NB4 (cell line): Measurements from ENCODE around the gene METRN.

Experiments
- DNase-seq: peaks from one replicate; pipeline ENCODE4 v3.0.0; 2010; ENCODE audit warnings: low read depth
- H3K4me3 ChIP-seq: one replicate; pipeline ENCODE4 v1.5.1; 2011; ENCODE audit warnings: mild to moderate bottlenecking, low read depth, low read length, moderate library complexity
- MYC ChIP-seq: IDR thresholded peaks from 2 replicates; pipeline ENCODE4 v1.6.1; 2011; ENCODE audit warnings: low read depth, low read length
- POLR2A ChIP-seq: IDR thresholded peaks from 2 replicates; pipeline ENCODE4 v1.6.1; 2011; ENCODE audit warnings: mild to moderate bottlenecking; ENCODE audit not compliant: insufficient read length; ENCODE audit errors: extremely low read depth
- TF ChIP-seq, protein P1 (sequence below): IDR thresholded peaks from one replicate; pipeline ENCODE4 v1.5.1; 2012; ENCODE audit warnings: low read depth, low read length
- TF ChIP-seq, protein P2 (sequence below): IDR thresholded peaks from 2 replicates; pipeline ENCODE4 v1.6.1; 2011; ENCODE audit warnings: low read depth, low read length

The METRN gene

GRCh38 chr16:734208-734980, 19.5 kb downstream of the METRN start:
- DNase-seq: peak; percentile 1
- TF ChIP-seq MYC (no peak), POLR2A (no peak)
- TF ChIP-seq, protein P1, sequence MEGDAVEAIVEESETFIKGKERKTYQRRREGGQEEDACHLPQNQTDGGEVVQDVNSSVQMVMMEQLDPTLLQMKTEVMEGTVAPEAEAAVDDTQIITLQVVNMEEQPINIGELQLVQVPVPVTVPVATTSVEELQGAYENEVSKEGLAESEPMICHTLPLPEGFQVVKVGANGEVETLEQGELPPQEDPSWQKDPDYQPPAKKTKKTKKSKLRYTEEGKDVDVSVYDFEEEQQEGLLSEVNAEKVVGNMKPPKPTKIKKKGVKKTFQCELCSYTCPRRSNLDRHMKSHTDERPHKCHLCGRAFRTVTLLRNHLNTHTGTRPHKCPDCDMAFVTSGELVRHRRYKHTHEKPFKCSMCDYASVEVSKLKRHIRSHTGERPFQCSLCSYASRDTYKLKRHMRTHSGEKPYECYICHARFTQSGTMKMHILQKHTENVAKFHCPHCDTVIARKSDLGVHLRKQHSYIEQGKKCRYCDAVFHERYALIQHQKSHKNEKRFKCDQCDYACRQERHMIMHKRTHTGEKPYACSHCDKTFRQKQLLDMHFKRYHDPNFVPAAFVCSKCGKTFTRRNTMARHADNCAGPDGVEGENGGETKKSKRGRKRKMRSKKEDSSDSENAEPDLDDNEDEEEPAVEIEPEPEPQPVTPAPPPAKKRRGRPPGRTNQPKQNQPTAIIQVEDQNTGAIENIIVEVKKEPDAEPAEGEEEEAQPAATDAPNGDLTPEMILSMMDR: no peak
- TF ChIP-seq, protein P2, sequence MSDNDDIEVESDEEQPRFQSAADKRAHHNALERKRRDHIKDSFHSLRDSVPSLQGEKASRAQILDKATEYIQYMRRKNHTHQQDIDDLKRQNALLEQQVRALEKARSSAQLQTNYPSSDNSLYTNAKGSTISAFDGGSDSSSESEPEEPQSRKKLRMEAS: no peak
- H3K4me3 ChIP-seq: no peak overlapping the region

DNA sequence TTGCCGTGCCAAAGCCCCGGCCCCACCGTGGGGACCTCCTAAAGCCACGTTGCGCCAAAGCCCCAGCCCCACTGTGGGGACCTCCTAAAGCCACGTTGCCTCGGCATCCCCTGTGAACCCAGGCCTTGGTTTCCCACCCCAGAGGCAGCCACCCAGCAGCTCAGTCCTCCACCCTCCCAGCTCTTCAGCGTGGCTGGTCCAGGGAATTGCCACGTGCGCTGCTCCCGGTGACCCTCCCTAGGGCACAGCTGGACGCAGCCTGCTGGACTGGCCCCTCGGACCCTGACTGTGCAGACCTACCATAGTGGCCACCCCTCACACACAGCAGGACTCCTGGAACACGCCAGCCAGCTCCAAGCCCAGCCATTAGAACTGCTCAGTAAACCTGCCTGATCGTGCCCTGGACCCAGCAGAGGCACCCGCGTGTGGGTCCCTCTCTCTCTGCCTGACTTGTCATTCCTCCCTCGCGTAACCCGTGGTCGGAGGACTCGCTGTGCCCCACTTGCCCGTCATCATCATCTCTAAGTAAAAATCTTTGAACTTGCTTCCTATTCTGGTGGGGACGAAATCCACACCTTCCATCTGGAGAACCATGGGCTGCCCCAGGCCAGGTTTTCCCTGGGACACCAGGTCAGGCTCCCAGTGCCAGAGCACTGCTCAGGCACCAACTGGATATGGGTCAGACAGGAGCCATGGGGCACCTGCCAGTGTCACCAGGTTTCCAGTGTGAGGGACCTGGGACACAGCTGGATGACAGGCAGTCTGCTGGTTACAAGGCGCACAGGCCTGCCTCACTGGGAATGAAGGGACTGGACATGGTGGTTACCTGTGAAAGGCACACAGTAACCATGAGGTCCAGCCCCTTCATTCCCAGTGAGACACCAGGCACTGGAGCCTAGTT, 20.3 kb downstream of the METRN start:
- TF ChIP-seq, protein P2: no peak
- TF ChIP-seq POLR2A: no peak
- no peak for DNase-seq
- H3K4me3 ChIP-seq: no peak overlapping the region

- TF ChIP-seq, protein P1: no peak
- TF ChIP-seq MYC (no peak), POLR2A (no peak)
- TF ChIP-seq, protein P2: no peak
- H3K4me3 ChIP-seq: no peak overlapping the region
- DNase-seq: no peak
Observed at GRCh38 chr16:735982-736453, 21.1 kb downstream of the METRN start.

DNA sequence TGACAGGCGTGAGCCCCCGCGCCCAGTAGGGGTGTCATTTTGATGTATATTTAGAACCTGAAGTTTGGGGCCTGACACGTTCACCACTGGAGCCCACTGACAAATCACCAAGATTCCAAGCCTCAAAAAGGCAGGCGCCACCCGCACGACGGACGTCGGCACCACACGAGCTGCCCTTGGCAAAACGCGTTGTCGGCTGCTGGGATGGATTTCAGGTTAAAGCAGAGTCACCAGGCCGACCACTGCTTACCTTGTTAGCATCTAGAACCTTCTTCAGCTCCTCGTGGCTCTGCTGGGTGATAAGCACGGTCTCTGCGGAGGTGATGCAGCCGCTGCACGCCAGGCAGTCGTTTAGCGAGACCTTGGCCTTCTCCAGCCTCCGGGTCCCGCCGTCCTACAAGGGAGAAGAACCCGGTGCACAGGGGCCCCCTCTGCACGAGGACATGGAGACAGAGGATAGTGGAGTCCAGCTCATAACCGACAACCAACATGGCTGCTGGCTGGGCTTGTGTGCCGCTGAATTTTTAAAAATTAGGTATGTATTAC, 22.1 kb downstream of the METRN start:
- H3K4me3 ChIP-seq: no peak overlapping the region
- no peak for DNase-seq
- TF ChIP-seq, protein P1: no peak
- TF ChIP-seq, protein P2: no peak
- no peak for TF ChIP-seq POLR2A
- TF ChIP-seq MYC: no peak

- peak overlapping the region; percentile 62 for H3K4me3 ChIP-seq
- TF ChIP-seq MYC (no peak), POLR2A (no peak)
- TF ChIP-seq, protein P2: no peak
- TF ChIP-seq, protein P1: no peak
- DNase-seq: no peak
Observed at GRCh38 chr16:739560-740458, 24.9 kb downstream of the METRN start.
